ENCODE measurements around the gene ZNF302.

DNA sequence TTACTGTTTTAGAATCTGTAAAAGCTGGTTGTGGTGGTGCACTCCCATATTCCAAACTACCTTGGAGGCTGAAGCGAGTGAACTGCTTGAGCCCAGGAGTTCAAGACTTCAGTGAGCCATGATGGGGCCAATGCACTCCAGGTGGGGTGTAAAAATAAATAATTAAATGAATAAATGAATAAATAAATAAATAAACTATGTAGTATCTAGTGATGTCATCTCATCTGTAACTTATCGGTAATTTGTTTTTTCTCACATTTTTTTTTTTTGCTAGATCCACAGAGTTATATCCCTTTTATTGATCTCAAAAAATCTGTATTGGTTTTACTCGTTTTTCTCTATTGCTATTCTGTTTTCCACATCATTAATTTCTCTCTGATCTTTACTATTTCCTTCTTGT lies 5.5 kb upstream of the ZNF302 start:
- TF ChIP-seq, protein P1, sequence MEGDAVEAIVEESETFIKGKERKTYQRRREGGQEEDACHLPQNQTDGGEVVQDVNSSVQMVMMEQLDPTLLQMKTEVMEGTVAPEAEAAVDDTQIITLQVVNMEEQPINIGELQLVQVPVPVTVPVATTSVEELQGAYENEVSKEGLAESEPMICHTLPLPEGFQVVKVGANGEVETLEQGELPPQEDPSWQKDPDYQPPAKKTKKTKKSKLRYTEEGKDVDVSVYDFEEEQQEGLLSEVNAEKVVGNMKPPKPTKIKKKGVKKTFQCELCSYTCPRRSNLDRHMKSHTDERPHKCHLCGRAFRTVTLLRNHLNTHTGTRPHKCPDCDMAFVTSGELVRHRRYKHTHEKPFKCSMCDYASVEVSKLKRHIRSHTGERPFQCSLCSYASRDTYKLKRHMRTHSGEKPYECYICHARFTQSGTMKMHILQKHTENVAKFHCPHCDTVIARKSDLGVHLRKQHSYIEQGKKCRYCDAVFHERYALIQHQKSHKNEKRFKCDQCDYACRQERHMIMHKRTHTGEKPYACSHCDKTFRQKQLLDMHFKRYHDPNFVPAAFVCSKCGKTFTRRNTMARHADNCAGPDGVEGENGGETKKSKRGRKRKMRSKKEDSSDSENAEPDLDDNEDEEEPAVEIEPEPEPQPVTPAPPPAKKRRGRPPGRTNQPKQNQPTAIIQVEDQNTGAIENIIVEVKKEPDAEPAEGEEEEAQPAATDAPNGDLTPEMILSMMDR (IDR thresholded peaks at IDR 0.05) = no peak
- TF ChIP-seq POLR2A (IDR thresholded peaks at IDR 0.05; ENCODE audit: low read depth) (no peak), EP300 (IDR thresholded peaks at IDR 0.05) (no peak)

Data from esophagus muscularis mucosa (tissue), 4 donors.